Uterus (tissue), 4 donors: ENCODE measurements around the gene BLID. TPM values are rescaled to one million over a fixed set of nuclear protein-coding genes. Genes with fewer than 3 reads are reported as not detected.

ENCODE experiments used
- DNase-seq, 2 donors: peaks; one replicate each; pipeline ENCODE4 v3.0.0-alpha.2; 2019 to 2020
- H3K27ac ChIP-seq, 2 donors: fragments of 200-600 bp; sonication (generic); 1 replicate in 1 of 2; 2 replicates in 1 of 2; pipeline ENCODE4 v1.5.1; 2016 to 2018
- H3K27me3 ChIP-seq, 2 donors: fragments of 200-600 bp; sonication (generic); one replicate each; pipeline ENCODE4 v1.5.1; 2018 to 2019; ENCODE audit warnings: control low read depth in 1 of 2
- H3K36me3 ChIP-seq, 2 donors: fragments of 200-600 bp; sonication (generic); one replicate each; pipeline ENCODE4 v1.5.1; 2019; ENCODE audit warnings: control low read depth in 1 of 2
- H3K4me1 ChIP-seq, 2 donors: fragments of 200-600 bp; sonication (generic); one replicate each; pipeline ENCODE4 v1.5.1; 2018 to 2019; ENCODE audit warnings: control low read depth in 1 of 2
- H3K4me3 ChIP-seq, 2 donors: fragments of 200-600 bp; sonication (generic); 1 replicate in 1 of 2; 2 replicates in 1 of 2; pipeline ENCODE4 v1.5.1; 2018 to 2019; ENCODE audit warnings: mild to moderate bottlenecking in 1 of 2
- H3K9me3 ChIP-seq, 2 donors: fragments of 200-600 bp; sonication (generic); one replicate each; pipeline ENCODE4 v1.5.1; 2019; ENCODE audit warnings: control low read depth in 1 of 2
- CTCF ChIP-seq, 4 experiments: fragments of 200-600 bp in 2 of 4; fragments of 450-650 bp in 2 of 4; sonication (generic) in 2 of 4; IDR thresholded peaks; one replicate each; pipeline ENCODE4 v1.5.1; 2016 to 2019; ENCODE audit warnings: antibody characterized with exemption in 4 of 4, mild to moderate bottlenecking in 2 of 4, moderate library complexity in 1 of 4
- POLR2A ChIP-seq, 2 donors: fragments of 450-650 bp; IDR thresholded peaks; one replicate each; pipeline ENCODE4 v1.6.1; 2016; ENCODE audit warnings: antibody characterized with exemption in 2 of 2, mild to moderate bottlenecking in 1 of 2, moderate library complexity in 1 of 2
- intact Hi-C: fragments of 100-400 bp; cut with DNase I; formaldehyde crosslinking; loops from one replicate; pipeline ENCODE4 v1.15.1; 2023; ENCODE audit warnings: low total_unique reads
- total RNA-seq, 4 donors: library from RNA; depleted of rRNA in 3 of 4; stranded (reverse); fragments of >200 nt in 3 of 4; gene quantifications; one replicate each; pipeline versions ENCODE4 v1.1.0 to v1.2.4, GENCODE V29; 2014 to 2023
- donor health status: DM: yes; HTN: yes; CAD: no.

The BLID gene
- total RNA-seq, 4 donors from 2014 or later, result 0.77 to 14.0 (median 4.3) TPM

GRCh38 chr11:122150216-122151124 is 34.5 kb upstream of the BLID start:
- intact Hi-C loops, result loop anchor here (10.0 kb wide), 2 partner anchors 46 to 54 kb away; no protein-coding TSS in a partner anchor
- Histone ChIP-seq H3K27ac (no peak overlapping the region), H3K4me1 (no peaks in the 10 kb centered on the region), H3K9me3 (no peaks in the 10 kb centered on the region), H3K4me3 (no peak overlapping the region), H3K36me3 (no peaks in the 10 kb centered on the region), H3K27me3 (no peaks in the 10 kb centered on the region)
- TF ChIP-seq CTCF (IDR thresholded peaks at IDR 0.05), result no peak
- no peak for TF ChIP-seq POLR2A (IDR thresholded peaks at IDR 0.05)
- DNase-seq, result no peak

- no peak overlapping the region for H3K4me3 ChIP-seq
- TF ChIP-seq POLR2A (IDR thresholded peaks at IDR 0.05), result no peak
- no peak for TF ChIP-seq CTCF (IDR thresholded peaks at IDR 0.05)
- intact Hi-C loops, result no loop called here
- H3K9me3 ChIP-seq, result no peaks in the 10 kb centered on the region
- no peaks in the 10 kb centered on the region for H3K27me3 ChIP-seq
- H3K36me3 ChIP-seq, result no peaks in the 10 kb centered on the region
- no peaks in the 10 kb centered on the region for H3K4me1 ChIP-seq
- DNase-seq, result no peak
- H3K27ac ChIP-seq, result no peak overlapping the region
These were observed 33.2 kb upstream of the BLID start for GRCh38 chr11:122149202-122149601.

- Histone ChIP-seq H3K9me3 (no peaks in the 10 kb centered on the region), H3K36me3 (no peaks in the 10 kb centered on the region), H3K27ac (no peak overlapping the region), H3K4me1 (no peaks in the 10 kb centered on the region), H3K4me3 (no peak overlapping the region), H3K27me3 (no peaks in the 10 kb centered on the region)
- intact Hi-C loops, result no loop called here
- TF ChIP-seq CTCF (IDR thresholded peaks at IDR 0.05) (no peak), POLR2A (IDR thresholded peaks at IDR 0.05) (no peak)
- no peak for DNase-seq
These were observed 30.5 kb upstream of the BLID start for GRCh38 chr11:122146475-122146874.

- Histone ChIP-seq H3K27me3 (no peaks in the 10 kb centered on the region), H3K4me1 (no peaks in the 10 kb centered on the region), H3K36me3 (no peaks in the 10 kb centered on the region), H3K27ac (no peak overlapping the region), H3K9me3 (no peaks in the 10 kb centered on the region), H3K4me3 (no peak overlapping the region)
- no peak for TF ChIP-seq POLR2A (IDR thresholded peaks at IDR 0.05)
- TF ChIP-seq CTCF (IDR thresholded peaks at IDR 0.05), result no peak
- intact Hi-C loops, result no loop called here
- DNase-seq, result no peak
These were observed 29.8 kb upstream of the BLID start for GRCh38 chr11:122145715-122146274.

DNA sequence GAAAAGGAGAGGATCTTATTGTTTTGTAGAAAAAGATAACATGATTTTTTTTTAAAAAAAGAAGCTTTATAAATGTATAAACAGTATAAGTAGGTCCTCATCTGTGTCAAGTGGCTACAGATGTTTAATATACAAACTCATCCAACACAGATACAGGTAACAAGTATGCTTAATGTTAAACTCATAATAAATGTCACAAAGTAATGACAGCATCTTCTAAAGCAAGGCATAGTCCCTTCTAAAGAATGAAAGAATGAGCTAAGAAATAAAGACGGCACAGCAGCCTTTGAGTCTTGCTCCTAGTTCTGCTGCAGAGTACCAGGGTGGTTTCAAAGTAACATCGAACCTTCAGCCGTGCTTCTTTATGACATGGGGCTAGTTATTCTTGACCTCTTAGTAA is 28.7 kb upstream of the BLID start:
- intact Hi-C loops, result no loop called here
- TF ChIP-seq CTCF (IDR thresholded peaks at IDR 0.05) (no peak), POLR2A (IDR thresholded peaks at IDR 0.05) (no peak)
- Histone ChIP-seq H3K27me3 (no peaks in the 10 kb centered on the region), H3K4me1 (no peaks in the 10 kb centered on the region), H3K4me3 (no peak overlapping the region), H3K36me3 (no peaks in the 10 kb centered on the region), H3K9me3 (no peaks in the 10 kb centered on the region), H3K27ac (no peak overlapping the region)
- no peak for DNase-seq
